ENCODE results near the gene TEAD2.
"Not testable (repeated sequence)": the region's sequence is repeated elsewhere in the genome, so short reads cannot be mapped to it uniquely, and the experiment has no call there.

Gene TEAD2

DNA sequence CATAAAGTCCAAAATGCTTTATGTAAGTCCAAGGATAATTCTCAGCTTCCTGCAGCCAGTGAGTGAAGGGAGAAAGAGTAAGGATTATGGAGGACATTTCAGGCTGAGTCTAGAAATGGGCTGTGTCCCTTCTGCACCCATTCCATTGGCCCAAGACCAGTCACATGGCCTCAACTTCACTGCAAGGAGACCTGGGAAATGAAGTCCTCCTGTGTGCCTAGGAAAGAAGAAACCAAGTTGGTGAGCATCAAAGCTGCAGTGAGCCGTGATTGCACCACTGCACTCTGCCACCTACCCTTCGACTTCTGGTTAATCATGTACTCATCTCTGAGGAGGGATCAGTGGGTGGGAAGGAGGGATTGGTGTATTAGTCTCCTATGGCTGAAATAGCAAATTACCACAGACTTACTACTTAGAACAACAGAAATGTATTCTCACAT lies 30.6 kb downstream of the TEAD2 start:
- peak; percentile 31 for DNase-seq (ENCODE audit: low read depth)

DNA sequence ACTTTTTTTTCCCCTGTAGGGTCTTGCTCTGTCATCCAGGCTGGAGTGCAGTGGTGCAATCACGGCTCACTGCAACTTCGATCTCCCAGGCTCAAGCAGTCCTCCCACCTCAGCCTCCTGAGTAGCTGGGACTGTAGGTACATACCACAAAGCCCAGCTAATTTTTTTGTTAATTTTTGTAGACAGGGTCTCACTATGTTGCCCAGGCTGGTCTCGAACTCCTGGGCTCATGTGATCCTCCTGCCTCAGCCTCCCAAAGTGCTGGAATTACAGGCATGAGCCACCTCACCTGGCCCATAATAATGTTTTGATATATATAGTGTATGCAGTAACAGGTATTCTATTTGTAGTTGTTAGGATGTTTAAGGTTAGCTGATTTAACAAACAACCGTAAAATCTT lies 31.0 kb downstream of the TEAD2 start:
- not testable (repeated sequence) for DNase-seq (ENCODE audit: low read depth)

DNA sequence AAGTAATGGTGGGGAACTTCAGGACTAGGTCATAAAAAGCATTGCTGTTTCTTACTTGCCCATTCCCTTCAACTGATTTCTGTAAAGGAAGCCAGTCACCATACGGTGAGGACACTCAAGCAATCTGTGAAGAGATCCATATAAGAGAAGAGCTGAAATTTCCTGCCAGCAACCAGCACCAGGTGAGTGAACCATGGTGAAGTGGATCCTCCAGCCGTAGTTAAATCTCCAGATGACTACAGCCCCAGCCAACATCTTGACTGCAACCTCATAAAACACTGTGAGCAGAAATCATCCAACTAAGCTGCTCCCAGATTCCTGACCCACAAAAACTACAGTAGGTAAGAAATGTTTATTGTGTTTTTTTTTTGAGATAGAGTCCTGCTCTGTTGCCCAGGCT lies 33.5 kb downstream of the TEAD2 start:
- no peak for DNase-seq (ENCODE audit: low read depth)

DNA sequence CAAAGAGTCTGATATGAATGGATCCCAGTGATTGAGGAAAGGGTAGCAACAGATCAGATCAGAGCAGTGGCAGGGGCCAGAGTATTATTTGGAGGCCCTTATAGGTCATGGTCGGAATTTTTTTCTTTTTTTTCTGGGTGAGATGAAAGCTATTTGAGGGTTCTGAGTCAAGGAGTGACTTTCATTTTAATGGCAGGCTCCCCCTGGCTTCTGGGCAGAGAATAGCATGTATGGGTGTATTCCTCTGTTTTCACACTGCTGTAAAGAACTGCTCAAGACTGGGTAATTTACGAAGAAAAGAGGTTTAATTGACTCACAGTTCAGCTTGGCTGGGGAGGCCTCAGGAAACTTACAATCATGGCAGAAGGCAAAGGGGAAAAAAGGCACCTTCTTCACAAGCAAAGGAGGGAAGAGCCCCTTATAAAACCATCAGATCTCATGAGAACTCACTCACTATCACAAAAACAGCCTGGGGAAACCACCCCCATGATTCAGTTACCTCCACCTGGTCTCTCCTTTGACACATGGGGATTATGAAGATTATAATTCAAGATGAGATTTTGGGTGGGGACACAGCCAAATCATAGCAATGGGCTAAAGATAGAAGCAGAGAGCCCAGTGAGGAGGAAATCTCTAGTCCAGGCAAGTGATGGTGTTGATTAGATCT lies 34.2 kb downstream of the TEAD2 start:
- no peak for DNase-seq (ENCODE audit: low read depth)

DNA sequence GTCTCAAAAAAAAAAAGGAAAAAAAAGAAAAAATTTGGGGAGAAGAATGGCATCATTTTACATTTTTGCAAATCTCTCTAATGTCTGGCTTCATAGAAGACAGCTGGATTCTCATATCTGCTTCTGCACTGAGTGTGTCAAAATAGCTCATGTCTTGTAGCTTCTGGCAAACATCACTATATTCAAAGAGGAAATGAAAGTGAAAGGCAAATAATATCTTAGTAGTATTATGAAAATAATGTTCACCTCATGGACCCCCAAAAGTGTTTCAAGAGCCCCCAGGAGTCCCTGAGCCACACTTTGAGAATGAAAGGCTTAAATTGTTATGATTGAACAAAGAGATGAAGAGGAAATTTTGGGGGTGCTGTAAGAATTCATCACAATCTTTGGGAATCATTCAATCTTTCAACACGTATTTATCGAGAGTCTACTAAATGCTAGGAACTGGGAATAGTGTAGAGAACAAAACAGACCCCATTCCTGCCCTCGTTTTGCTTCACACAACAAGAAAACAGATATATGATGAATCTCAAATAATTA lies 36.0 kb downstream of the TEAD2 start:
- no peak for DNase-seq (ENCODE audit: low read depth)

DNA sequence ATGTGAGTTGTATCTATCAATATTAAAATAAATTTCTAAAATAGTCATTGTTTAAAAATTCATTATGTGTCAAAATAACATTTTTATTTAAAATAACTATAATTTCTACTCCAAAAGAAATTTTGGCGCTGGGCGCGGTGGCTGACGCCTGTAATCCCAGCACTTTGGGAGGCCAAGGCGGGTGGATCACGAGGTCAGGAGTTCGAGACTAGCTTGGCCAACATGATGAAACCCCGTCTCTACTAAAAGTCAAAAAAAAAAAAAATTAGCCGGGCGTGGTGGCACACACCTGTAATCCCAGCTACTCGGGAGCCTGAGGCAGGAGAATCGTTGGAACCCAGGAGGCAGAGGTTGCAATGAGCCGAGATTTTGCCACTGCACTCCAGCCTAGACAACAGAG lies 36.5 kb downstream of the TEAD2 start:
- DNase-seq (ENCODE audit: low read depth): not testable (repeated sequence)

DNA sequence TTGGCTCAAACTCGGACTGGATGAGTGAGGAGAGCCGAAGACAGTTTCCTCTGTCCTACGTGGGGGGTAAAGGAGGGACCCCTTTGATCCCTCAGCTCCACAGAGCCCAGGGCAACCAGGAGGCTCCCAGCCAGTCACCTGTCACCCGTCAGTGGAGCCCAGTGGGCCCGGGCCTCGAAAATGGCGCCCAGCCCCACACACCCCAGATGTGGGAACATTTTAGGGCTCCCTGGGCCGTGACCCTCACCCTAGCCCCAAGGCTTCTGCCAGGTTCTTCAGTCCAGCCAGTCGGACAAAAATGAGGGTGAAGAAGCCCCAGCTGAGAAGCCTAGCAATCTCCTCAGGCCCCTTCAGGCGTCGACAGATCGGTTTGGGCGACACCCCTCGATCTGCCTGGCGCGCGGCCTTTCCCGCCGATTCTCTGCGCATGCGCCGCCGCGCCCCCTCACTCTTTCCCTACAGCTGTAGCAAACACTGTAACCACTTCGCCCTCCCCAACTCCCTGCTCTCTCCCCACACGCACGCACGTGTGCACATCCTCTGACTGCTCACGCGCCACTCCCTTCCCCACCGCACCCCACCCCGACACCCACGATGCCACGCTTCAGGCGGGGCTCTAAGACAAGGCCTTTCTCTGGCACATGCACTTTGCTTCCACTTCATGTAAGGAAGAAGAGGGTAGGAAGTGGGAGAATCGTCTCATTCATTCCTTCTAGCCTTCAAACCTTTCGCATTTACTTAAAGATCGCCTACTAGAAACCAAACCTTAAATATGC lies 37.2 kb downstream of the TEAD2 start, which contains the start of gene SLC6A16:
TSS of gene SLC6A16 (minus strand) at position 391 of the 776 bp plus-strand sequence. CDS start 13,844 bp downstream, outside the sequence.
- no peak for DNase-seq (ENCODE audit: low read depth)

DNA sequence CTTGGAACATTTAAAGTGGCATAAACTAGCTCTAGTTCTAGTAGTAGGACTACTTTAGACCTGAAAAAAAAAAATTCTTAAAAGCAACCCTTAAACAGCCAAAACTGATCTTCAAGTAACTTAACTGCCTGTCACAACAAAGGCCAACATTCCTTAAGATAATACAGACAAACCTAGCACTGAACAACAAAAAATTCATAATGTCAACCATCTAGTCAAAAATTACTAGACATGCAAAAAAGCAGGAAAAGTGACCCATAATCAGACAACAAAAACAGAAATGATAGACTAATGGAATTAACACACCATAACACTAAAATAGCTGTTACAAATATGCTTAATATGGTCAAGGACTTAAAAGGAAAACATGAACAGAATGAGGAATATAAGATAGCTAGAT lies 43.9 kb downstream of the TEAD2 start:
- no peak for DNase-seq (ENCODE audit: low read depth)

DNA sequence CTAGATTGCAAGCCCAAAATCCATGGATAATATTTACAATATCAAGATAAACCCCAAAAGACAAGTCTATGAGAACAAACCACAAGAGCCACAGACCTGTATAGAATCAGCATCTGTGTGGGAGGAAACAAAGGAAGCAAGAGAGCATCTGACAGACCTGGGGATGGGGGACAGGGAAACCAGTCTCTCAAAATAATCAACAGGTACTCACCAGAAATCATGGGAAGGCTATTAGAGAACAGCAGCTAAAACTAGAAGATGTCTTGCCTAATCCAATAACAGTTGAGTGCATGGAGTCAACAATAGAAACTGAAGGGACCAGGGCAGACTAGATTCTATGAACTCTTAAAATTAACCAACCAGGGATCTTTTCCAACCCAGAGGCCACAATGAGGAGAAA lies 45.9 kb downstream of the TEAD2 start:
- DNase-seq (ENCODE audit: low read depth): no peak

DNA sequence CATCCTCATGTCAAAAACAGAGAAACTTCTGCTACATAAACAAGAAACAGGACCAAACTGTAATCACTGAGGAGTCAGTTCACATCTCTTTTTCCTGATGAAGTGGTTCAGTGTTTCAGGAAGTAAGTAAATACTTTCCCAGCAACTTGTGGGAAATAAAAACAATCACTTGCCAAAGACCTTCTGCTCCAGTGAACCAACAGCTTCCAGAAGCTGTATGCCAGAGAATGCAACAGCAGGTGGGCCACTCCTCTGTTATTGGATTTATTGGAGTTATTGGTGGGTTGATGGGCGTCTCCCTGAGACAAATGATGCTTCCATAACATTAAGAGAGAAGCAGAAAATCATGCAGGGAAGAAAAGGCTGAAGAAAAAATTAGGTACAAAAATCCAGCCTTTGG lies 47.1 kb downstream of the TEAD2 start:
- DNase-seq (ENCODE audit: low read depth): no peak

DNA sequence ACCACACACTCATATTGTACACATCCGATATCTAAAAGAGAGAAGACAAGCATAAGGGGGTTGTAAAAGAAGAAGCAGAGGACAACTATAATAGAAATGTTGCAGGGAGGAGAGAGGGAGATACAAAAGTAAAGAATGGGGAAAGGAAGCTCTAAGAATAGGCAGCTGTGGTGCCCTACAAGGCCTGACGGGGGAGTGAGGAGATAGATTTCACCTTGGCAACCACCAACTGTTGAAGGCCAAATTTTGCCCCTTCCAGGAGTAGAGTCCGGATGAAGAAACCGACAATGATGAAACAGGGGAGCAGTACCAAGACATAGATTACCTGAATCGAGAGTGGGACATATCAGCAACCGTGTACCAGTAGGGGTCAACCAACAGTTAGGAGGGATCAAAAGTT lies 53.1 kb downstream of the TEAD2 start:
- DNase-seq (ENCODE audit: low read depth): no peak

DNA sequence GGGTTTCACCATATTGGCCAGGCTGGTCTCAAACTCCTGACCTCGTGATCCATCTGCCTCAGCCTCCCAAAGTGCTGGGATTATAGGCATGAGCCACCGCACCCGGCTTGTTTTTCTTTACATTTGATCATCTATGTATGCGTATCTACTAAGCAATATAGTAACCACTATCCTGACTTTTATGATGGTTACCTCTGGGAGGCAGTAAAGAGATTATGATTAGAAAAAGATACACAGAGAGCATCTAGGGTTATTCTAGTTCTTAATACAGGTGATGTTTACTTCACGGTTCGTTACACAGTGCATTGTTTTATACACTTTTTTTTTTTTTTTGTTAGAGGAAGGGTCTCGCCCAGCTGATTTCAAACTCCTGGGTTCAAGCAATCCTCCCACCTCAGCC lies 55.5 kb downstream of the TEAD2 start:
- DNase-seq (ENCODE audit: low read depth): not testable (repeated sequence)

DNA sequence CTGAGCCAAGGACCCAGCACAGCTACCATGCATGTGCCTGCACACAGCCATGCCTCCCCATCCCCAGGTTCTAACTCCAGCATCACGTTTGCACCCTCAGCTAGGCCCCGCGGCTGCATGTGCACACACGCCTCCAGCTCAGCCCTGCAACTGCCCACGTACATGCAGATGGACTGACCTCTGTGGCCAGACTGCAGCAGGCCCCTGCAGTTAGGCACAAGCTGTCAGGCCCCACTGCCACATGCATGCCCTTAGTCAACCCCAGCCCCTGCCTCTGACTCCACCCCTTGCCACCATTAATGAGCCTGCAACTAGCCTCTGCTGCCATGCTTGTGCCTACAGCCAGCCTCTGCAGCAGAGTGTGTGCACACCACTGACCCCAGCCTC lies 60.4 kb downstream of the TEAD2 start:
- DNase-seq (ENCODE audit: low read depth): no peak

DNA sequence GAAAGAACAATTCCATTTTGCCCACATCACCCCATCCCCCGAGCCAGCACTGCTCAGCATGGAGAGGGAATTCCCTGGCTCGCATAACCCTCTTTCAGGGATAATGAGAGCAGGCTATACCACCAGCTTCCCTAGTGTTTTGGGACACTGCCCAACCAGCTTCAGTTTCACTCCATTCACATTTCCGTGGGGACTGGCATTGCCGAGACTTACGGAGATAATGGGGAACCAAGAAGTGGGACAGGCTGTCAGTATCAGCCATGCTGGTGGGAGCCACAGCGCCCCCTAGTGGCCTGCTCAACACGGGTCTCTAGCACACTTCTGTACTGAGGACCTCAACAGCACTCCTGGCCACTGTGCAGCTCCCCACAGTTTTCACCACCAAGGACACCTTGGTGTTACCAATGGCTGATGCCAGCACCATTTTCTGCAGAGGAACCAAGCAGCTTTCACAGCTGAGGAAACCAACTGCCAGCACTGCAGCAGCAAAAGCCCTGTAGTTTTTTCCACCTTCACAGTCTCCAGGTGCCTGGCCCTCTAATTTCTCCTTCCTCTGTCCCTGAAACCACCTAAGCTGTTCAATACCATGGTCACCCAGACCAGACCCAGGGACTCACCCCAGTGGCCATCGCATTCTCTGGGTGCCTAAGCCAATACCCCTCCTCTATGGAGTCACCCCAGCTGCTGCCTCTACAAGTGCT lies 60.9 kb downstream of the TEAD2 start:
- peak; percentile 24 for DNase-seq (ENCODE audit: low read depth)

DNA sequence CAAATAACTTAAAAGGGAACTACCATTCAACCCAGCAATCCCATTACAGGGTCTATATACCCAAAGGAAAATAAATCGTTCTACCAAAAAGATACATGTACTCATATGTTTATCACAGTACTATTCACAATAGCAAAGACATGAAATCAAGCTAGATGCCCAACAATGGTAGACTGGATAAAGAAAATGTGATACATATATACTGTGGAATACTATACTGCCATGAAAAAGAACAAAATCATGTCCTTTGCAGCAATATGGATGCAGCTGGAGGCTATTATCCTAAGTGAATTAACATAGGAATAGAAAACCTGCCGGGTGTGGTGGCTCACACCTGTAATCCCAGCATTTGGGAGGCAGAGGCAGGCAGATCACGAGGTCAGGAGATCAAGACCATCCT lies 63.6 kb downstream of the TEAD2 start:
- DNase-seq (ENCODE audit: low read depth): not testable (repeated sequence)

DNA sequence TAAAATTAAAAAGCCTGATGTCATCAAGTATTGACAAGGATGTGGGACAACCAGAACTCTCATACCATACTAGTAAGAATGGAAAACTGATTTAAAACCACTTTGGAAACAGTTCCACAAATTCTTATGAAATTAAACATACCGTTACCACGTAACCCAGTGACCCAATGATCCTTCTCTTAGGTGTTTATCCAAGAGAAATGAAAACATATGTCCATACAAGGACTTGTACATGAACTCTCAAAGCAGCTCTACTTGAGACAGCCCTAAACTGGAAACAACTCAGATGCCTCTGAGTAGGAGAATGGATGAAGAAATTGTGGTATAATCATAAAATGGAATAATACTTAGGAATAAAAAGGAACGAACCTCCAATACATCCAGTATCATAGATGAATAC lies 64.8 kb downstream of the TEAD2 start:
- no peak for DNase-seq (ENCODE audit: low read depth)

DNA sequence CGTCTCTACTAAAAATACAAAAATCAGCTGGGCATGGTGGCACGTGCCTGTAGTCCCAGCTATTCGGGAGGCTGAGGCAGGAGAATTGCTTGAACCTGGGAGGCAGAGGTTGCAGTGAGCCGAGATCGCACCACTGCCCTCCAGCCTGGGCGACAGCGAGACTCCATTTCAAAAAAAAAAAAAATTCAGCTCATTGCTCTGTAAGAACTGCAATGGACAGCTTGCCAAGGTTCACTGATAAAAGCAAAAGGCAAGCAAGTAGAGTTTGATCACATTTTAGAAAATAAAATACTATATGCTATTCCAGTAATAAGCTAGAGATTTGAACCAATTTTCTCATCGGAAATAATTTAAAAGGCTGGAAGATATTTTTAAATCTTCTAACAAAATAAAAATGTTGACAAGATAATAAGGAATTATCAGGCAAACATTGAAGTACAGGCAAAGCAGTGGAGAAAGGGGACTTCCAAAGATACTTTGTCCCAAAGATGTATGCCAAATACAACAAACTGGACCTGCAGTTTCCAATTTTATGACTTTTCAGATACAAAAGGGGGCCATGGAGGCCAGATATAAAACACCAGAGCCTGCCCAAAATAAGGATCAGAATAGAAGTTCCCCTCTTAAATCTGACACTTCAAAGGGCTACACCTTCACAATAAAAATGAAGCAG lies 66.9 kb downstream of the TEAD2 start:
- DNase-seq (ENCODE audit: low read depth): no peak

DNA sequence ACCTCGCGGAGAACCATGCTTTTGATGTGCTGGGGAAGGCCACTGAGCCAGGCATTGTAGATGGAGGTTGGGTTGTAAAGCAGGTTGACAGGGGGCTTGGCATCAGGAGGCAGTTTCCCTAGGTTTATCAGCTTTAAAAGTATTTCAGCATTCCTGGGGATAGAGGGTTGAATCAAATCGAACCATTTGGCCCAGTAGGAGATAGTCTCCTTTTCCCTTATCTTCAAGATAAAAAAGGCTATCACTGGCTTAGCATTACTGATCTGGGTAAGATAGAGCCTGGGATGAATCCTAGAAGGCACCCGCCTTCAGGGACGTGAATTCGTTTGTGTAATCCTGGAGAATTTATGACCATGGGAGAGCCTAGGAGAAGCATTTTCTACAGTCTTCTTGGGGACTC lies 67.8 kb downstream of the TEAD2 start:
- DNase-seq (ENCODE audit: low read depth): no peak

All from fibroblast of gingiva (primary cell).